Measurements from ENCODE around the gene HCN1.
"Not testable (repeated sequence)": the region's sequence is repeated elsewhere in the genome, so short reads cannot be mapped to it uniquely, and the experiment has no call there.

HCN1 gene

GRCh38 chr5:45414620-45415573 lies 281.3 kb downstream of the HCN1 start:
- DNase-seq (ENCODE audit: low read depth), result no peak

DNA sequence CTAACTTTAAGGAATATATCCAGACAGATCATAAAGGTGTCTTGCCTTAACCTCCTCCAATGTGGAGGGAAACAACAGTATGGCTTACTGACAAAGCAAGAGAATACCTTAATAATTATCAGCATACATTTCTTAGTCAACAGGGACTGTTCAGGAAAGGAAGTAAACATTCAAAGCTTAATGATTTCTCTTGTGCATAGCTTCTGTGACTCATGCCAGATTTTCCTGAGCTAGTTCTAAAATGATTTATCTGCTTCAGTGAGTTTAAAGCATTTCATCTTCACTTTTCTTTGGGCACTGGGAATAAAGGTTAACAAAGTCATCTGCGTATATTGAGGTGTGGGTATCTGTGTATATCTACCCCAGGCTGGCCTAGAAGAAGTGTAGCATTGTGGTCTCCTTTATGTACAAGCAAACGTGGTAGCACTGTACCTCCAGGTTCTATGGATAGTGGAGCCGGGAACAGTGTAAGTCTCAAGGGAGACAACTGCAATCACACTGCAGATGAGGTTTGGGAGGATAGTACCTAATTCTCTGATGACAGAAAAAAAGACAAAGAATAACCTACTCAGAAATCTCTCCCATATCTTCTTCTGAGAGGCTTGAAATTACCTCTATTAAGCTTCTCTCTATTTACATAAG lies 284.1 kb downstream of the HCN1 start:
- DNase-seq (ENCODE audit: low read depth), result no peak

DNA sequence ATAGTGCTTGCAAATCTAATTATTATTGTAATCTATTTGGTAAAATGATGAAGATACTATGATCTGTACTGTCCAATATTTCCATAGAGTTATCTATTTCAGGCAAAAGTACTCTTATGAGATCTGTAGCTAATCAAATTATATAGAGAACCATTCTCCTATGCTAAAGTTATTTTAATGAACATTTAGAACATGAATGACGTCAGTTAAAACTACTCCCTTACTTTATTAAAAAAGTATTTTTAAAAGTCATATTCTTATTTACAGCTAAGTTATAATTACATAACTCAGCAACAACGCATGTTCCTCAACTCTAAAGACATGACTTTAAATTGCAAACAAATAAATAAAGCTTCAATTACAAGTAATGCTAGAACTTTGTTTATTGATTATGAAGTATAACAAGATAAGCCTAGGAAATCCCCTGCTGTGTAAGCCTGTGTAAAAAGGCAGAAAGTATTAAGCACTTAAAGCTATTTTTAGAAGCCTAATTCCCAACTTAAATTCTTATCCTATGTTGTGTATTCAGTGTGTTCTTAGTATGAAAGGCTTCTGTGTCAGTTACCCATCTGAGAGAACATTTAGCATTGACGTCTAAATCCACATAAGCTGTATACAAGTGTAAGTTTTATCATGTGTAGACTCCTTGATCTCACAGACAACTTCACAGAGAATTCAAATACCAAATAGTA lies 285.7 kb downstream of the HCN1 start:
- DNase-seq (ENCODE audit: low read depth), result no peak

DNA sequence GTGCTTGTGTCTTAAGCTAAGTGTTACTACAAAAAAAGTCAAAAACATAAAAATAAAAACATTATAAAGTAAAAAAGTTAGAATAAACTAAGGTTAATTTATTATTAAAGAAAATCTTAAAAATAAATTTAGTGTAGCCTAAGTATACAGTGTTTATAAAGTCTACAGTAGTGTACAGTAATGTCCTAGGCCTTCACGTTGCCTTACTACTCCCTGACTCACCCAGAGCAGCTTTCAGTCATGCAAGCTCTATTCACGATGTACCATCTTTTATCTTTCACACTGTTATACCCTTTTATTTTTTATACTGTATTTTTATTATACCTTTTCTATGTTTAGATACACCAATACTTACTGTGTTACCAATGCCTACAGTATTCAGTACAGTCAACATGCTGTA lies 288.1 kb downstream of the HCN1 start:
- no peak for DNase-seq (ENCODE audit: low read depth)

- no peak for DNase-seq (ENCODE audit: low read depth)
Measured at GRCh38 chr5:45402804-45403455, 293.2 kb downstream of the HCN1 start.

GRCh38 chr5:45399041-45399440 lies 297.1 kb downstream of the HCN1 start:
- no peak for DNase-seq (ENCODE audit: low read depth)

DNA sequence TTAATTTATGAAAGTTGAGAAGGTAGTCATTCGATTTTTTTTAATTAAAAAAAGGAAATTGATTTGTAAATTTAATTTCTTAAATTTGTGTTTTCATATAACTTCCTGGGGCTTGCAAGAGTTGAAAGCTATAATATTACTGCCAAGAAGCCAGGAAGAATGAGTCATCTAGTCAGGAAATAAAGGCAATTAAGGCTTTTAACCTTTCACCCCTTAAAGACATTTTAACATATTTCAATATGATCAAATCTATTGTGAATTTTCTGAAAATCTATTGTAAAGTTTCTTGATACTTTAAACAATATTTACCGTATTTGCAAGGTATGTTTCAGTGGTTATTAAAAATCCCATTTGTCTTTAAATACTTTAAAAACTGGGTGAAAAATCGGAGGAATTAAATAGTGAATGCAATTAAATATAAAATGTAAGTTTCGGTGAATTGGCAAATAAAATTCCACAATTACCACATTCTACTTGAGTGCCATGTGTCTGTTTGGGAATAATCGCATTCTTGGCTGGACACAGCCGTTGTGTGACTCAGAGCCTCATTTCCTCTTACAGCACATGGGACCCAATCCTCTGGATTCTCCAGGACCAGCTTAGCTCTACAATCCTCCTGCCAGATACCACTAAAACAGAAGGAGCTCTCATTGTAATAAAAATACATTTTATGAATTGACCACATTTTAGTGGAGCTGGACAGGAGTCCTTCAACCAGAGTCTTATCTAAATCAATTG lies 310.7 kb downstream of the HCN1 start:
- DNase-seq (ENCODE audit: low read depth), result no peak

DNA sequence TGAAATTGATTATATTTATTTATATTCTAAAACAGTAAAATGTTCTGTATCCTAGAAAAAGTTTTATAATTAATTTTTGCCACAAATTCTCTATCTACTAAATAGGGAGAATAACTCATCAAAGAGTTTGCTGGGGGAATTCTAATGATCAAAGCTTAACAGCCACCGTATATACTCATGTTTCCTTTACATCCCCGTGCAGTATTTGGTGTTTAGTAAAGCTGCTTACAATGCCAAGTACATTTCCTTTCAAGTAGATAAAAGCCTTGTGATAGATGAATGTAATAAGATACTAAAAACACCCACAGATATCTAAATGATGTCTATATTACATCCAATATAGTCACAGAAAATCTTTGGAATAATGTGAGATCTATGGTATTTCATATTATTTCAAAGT lies 312.2 kb downstream of the HCN1 start:
- DNase-seq (ENCODE audit: low read depth), result no peak

DNA sequence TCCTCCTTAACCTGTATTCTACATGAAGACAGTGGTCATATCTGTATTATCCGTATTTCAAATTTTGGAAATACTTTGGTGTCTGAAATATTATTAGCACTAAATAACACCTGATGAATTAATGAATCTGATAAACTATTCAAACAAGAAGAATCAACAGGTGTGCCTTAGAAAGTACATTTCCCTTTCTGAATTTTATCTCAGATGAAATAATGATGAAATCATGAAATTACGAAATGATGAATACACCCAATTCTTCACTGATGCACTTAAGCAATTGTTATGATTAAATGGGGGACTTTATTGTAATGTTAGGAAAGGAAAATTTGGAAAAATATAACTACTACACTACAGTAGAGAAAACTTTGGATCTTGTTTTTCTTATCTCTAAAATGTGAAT lies 313.6 kb downstream of the HCN1 start:
- DNase-seq (ENCODE audit: low read depth), result no peak

GRCh38 chr5:45376417-45376816 lies 319.8 kb downstream of the HCN1 start:
- DNase-seq (ENCODE audit: low read depth), result no peak

DNA sequence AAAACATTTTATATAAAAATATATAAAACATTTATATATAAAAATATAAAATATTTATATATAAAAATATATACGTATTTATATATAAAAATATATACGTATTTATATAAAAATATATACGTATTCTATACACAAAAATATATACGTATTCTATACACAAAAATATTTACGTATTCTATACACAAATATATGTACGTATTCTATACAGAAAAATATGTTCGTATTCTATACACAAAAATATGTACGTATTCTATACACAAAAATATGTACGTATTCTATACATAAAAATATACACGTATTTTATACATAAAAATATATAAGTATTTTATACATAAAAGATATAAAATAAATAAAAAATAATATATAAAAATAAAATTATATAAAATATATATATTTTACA lies 323.6 kb downstream of the HCN1 start:
- no peak for DNase-seq (ENCODE audit: low read depth)

DNA sequence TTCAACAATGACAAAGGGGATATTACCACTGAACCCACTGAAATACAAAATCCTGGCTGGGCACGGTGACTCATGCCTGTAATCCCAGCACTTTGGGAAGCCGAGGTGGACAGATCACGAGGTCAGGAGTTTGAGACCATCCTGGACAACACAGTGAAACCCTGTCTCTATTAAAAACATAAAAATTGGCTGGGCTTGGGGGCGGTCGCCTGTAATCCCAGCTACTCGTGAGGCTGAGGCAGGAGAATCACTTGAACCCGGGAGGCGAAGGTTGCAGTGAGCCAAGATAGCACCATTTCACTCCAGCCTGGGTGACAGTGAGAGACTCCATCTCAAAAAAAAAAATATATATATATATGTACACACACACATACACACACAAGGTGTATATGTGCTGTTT lies 324.8 kb downstream of the HCN1 start:
- not testable (repeated sequence) for DNase-seq (ENCODE audit: low read depth)

- no peak for DNase-seq (ENCODE audit: low read depth)
Measured at GRCh38 chr5:45355189-45355992, 340.8 kb downstream of the HCN1 start.

DNA sequence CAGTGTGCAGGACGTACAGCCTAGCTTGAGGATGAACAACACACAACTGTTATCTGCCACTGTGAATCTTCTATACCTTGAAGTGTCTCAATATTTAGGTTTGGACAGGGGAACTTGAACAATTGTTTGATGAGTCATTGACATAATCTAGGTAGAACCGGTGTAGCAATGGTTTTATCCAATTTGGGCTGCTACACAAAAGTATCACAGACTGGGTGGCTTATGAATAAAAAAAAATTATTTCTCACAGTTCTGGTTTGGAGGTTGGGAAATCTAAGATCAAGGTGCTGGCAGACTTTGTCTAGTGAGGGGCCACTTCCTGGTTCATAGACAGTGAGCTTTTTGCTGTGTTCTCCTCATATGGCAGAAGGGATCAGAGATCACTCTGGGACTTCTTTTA lies 359.7 kb downstream of the HCN1 start:
- DNase-seq (ENCODE audit: low read depth), result no peak

DNA sequence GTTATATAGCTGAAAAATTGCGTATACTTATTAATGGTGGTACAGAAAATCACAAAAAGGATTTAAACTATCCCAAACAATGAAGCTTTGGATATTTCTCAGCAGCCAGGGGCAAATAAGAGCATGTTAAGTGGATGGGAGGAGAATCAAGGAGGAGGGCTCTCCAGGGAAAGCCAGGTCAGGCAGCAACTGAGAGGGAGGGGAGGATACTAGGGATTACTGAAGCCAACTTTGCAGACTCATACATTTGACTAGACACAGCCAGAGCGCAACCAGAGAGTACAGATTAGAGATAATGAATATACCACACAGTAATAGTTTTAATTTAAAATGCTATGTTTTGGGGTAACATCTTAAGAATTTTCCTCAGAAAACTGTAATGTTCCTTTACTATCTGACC lies 360.2 kb downstream of the HCN1 start:
- DNase-seq (ENCODE audit: low read depth), result no peak

DNA sequence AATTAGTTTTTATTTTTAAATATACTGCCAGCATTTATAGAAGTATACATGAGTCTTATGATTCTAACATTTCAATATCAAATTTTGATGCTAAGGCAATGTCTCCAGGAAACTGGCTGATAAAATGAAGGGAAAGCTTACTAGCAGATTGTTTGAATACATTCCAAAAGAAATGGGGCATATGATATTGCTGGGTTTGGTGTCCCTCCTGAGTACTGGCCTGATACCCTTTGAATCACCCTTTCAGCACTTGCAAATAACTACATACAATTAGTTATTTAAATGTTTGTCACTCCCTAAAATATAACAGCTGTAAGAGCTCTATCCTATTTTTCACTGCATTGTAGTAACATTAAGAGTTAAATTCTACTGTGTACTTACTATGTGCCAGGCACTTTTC lies 360.8 kb downstream of the HCN1 start:
- DNase-seq (ENCODE audit: low read depth), result no peak

DNA sequence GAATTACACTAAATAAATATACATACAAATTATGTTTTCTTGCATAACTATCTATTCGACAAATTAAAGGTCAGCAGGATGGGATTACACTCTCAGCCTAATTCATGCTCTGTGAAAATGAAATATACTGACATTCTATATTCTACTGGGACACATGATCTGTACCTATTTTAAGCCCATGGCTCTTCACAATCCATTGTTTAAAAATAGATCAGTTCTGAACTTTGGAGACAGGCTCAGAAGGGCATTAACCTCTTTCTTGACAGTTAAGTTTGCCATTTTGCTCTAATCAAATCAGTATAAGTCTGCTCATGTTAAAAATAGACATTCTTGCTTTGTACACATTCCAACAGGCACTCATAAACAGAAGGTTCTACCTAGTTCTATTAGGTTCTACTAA lies 361.2 kb downstream of the HCN1 start:
- DNase-seq (ENCODE audit: low read depth), result no peak

- not testable (repeated sequence) for DNase-seq (ENCODE audit: low read depth)
Measured at GRCh38 chr5:45312627-45313026, 383.6 kb downstream of the HCN1 start.

GRCh38 chr5:45295231-45295630 lies 400.9 kb downstream of the HCN1 start:
- no peak for DNase-seq (ENCODE audit: low read depth)

GRCh38 chr5:45288746-45289145 lies 407.4 kb downstream of the HCN1 start:
- no peak for DNase-seq (ENCODE audit: low read depth)

- DNase-seq (ENCODE audit: low read depth), result no peak
Measured at GRCh38 chr5:45284436-45284835, 411.7 kb downstream of the HCN1 start.
